Measurements from ENCODE around the gene NRP2. TPM values are rescaled to one million over a fixed set of nuclear protein-coding genes. Genes with fewer than 3 reads are reported as not detected.

Gene NRP2
- total and polyA plus RNA-seq, 2 donors (not counting 1 experiment from before 2014, with no cell fraction given), result 1.8 to 6.8 TPM

- Histone ChIP-seq H4K20me1 (ENCODE audit: control insufficient read depth, insufficient read depth, low read length, poor library complexity, severe bottlenecking) (no peaks in the 10 kb centered on the region), H3K27me3 (replicated peaks in 1 of 4; ENCODE audit: control extremely low read depth in 1 of 4, control insufficient read depth in 3 of 4, insufficient read depth in 4 of 4, low read length in 3 of 4) (no peaks in the 10 kb centered on the region), H3K9me3 (ENCODE audit: control extremely low read depth in 1 of 3, control insufficient read depth in 2 of 3, insufficient read depth in 1 of 3, low read length in 2 of 3) (no peaks in the 10 kb centered on the region), H3K36me3 (replicated peaks in 1 of 2; ENCODE audit: control extremely low read depth in 1 of 2, control insufficient read depth in 1 of 2, extremely low read depth in 1 of 2, insufficient read depth in 2 of 2, low read length in 1 of 2) (no peaks in the 10 kb centered on the region), H3K9ac (ENCODE audit: low read length) (no peak overlapping the region), H3K4me1 (ENCODE audit: control insufficient read depth in 2 of 2, insufficient read depth in 2 of 2, low read length in 2 of 2) (no peaks in the 10 kb centered on the region), H2AFZ (ENCODE audit: insufficient read depth, low read depth, low read length, poor library complexity, severe bottlenecking) (no peak overlapping the region), H3K27ac (ENCODE audit: low read length in 2 of 2) (no peak overlapping the region), H3K4me3 (ENCODE audit: control extremely low read depth in 1 of 5, extremely low read depth in 1 of 5, insufficient read depth in 1 of 5, low read depth in 2 of 5, low read length in 4 of 5) (no peak overlapping the region), H3K79me2 (ENCODE audit: control insufficient read depth, insufficient read depth, low read length) (no peaks in the 10 kb centered on the region), H3K4me2 (replicated peaks; ENCODE audit: low read depth, low read length, poor library complexity, severe bottlenecking) (no peak overlapping the region)
- TF ChIP-seq EZH2 (IDR thresholded peaks at IDR 0.05; ENCODE audit: borderline replicate concordance, insufficient read depth, low read depth, low read length, poor library complexity, severe bottlenecking), result no peak
- no peak for TF ChIP-seq CTCF (IDR thresholded peaks at IDR 0.05)
- POLR2A ChIA-PET, result no interaction called here
- Mint-ChIP-seq H3K9me3 (ENCODE audit: insufficient read depth) (no peaks in the 10 kb centered on the region), H3K4me3 (no peak overlapping the region), H3K27me3 (peaks cover 4% of the 10 kb centered on the region), H3K4me1 (no peaks in the 10 kb centered on the region), H3K27ac (no peak overlapping the region)
- CTCF ChIA-PET, result interaction anchor here (1.0 to 1.2 kb wide), 4 partner anchors 12 to 75 kb away, joined by 3 to 4 read pairs (median 4); partner anchors contain the start of gene NRP2
- ATAC-seq (ENCODE audit: low read depth) (no peak), DNase-seq (no peak)
- intact Hi-C loops (cut with micrococcal nuclease), result no loop called here
- 100% methylated on average over 1 of the region's 8 CpGs for WGBS (ENCODE audit: insufficient coverage)
Observed at GRCh38 chr2:205752924-205753323, 70.6 kb downstream of the NRP2 start.

- no peaks in the 10 kb centered on the region for H3K4me1 Mint-ChIP-seq
- no peaks in the 10 kb centered on the region for H3K4me1 ChIP-seq (ENCODE audit: control insufficient read depth in 2 of 2, insufficient read depth in 2 of 2, low read length in 2 of 2)
- TF ChIP-seq CTCF (IDR thresholded peaks at IDR 0.05), result no peak
- TF ChIP-seq EZH2 (IDR thresholded peaks at IDR 0.05; ENCODE audit: borderline replicate concordance, insufficient read depth, low read depth, low read length, poor library complexity, severe bottlenecking), result no peak
- no peak for ATAC-seq (ENCODE audit: low read depth)
- H3K4me3 ChIP-seq (ENCODE audit: control extremely low read depth in 1 of 5, extremely low read depth in 1 of 5, insufficient read depth in 1 of 5, low read depth in 2 of 5, low read length in 4 of 5), result no peak overlapping the region
- no peak overlapping the region for H3K27ac Mint-ChIP-seq
- no peaks in the 10 kb centered on the region for H3K9me3 Mint-ChIP-seq (ENCODE audit: insufficient read depth)
- H3K27me3 Mint-ChIP-seq, result peaks cover 4% of the 10 kb centered on the region
- H3K9me3 ChIP-seq (ENCODE audit: control extremely low read depth in 1 of 3, control insufficient read depth in 2 of 3, insufficient read depth in 1 of 3, low read length in 2 of 3), result no peaks in the 10 kb centered on the region
- no peaks in the 10 kb centered on the region for H3K79me2 ChIP-seq (ENCODE audit: control insufficient read depth, insufficient read depth, low read length)
- no peaks in the 10 kb centered on the region for H3K27me3 ChIP-seq (replicated peaks in 1 of 4; ENCODE audit: control extremely low read depth in 1 of 4, control insufficient read depth in 3 of 4, insufficient read depth in 4 of 4, low read length in 3 of 4)
- H2AFZ ChIP-seq (ENCODE audit: insufficient read depth, low read depth, low read length, poor library complexity, severe bottlenecking), result no peak overlapping the region
- 90% methylated on average over 2 of the region's 6 CpGs for WGBS (ENCODE audit: insufficient coverage)
- POLR2A ChIA-PET, result no interaction called here
- H3K9ac ChIP-seq (ENCODE audit: low read length), result no peak overlapping the region
- H4K20me1 ChIP-seq (ENCODE audit: control insufficient read depth, insufficient read depth, low read length, poor library complexity, severe bottlenecking), result no peaks in the 10 kb centered on the region
- no peak overlapping the region for H3K4me2 ChIP-seq (replicated peaks; ENCODE audit: low read depth, low read length, poor library complexity, severe bottlenecking)
- no peaks in the 10 kb centered on the region for H3K36me3 ChIP-seq (replicated peaks in 1 of 2; ENCODE audit: control extremely low read depth in 1 of 2, control insufficient read depth in 1 of 2, extremely low read depth in 1 of 2, insufficient read depth in 2 of 2, low read length in 1 of 2)
- no peak for DNase-seq
- H3K4me3 Mint-ChIP-seq, result no peak overlapping the region
- intact Hi-C loops (cut with micrococcal nuclease), result no loop called here
- CTCF ChIA-PET, result interaction anchor here (1.0 to 1.2 kb wide), 3 partner anchors 11 to 73 kb away, joined by 3 to 4 read pairs (median 4); partner anchors contain the start of gene NRP2
- H3K27ac ChIP-seq (ENCODE audit: low read length in 2 of 2), result no peak overlapping the region
Observed at GRCh38 chr2:205754285-205754923, 72.1 kb downstream of the NRP2 start.

All from B cell (primary cell).